Neural cell (in vitro differentiated cells): ENCODE measurements around the gene ACOX2. TPM values are rescaled to one million over a fixed set of nuclear protein-coding genes. Genes with fewer than 3 reads are reported as not detected.
A peak's percentile ranks its signal among the peaks of the same experiment; 100 is the strongest.

Experiments
- H2AFZ ChIP-seq: fragments of 200-600, 300-800 bp; sonication (generic), shearing (Covaris generic); 2 replicates; pipeline ENCODE4 v1.6.0; 2014; ENCODE audit warnings: low read depth, mild to moderate bottlenecking, antibody characterized with exemption, low read length, moderate library complexity
- H3F3A ChIP-seq: fragments of 200-600 bp; shearing (Covaris generic); 2 replicates; pipeline ENCODE4 v1.6.1; 2016; ENCODE audit warnings: mild to moderate bottlenecking, moderate library complexity, mixed read lengths, antibody characterized with exemption, low read length; ENCODE audit not compliant: insufficient read depth, poor library complexity, severe bottlenecking
- H3K27ac ChIP-seq: fragments of 200-600, 300-800 bp; sonication (generic), shearing (Covaris generic); 2 replicates; pipeline ENCODE4 v1.5.1; 2014; ENCODE audit warnings: mild to moderate bottlenecking, low read length, moderate library complexity
- H3K27me3 ChIP-seq: fragments of 300-800, 200-600 bp; sonication (generic), shearing (Covaris generic); 2 replicates; pipeline ENCODE4 v1.6.0; 2014; ENCODE audit warnings: mild to moderate bottlenecking, low read depth, low read length, moderate library complexity; ENCODE audit not compliant: insufficient read depth
- H3K36me3 ChIP-seq: fragments of 300-800, 200-600 bp; sonication (generic), shearing (Covaris generic); 2 replicates; pipeline ENCODE4 v1.5.1; 2014; ENCODE audit warnings: mild to moderate bottlenecking, antibody characterized with exemption, low read length, moderate library complexity; ENCODE audit not compliant: insufficient read depth
- H3K4me2 ChIP-seq: fragments of 300-800, 200-600 bp; sonication (generic), shearing (Covaris generic); 2 replicates; pipeline ENCODE4 v1.6.0; 2014; ENCODE audit warnings: mild to moderate bottlenecking, low read length
- H3K4me3 ChIP-seq: fragments of 300-800, 200-600 bp; sonication (generic), shearing (Covaris generic); 2 replicates; pipeline ENCODE4 v1.5.1; 2014; ENCODE audit warnings: mild to moderate bottlenecking, low read length, moderate library complexity
- H3K79me2 ChIP-seq: fragments of 200-600 bp; shearing (Covaris generic); replicated peaks from 2 replicates; pipeline ENCODE4 v1.6.0; 2014; ENCODE audit warnings: mild to moderate bottlenecking, low read length, moderate library complexity; ENCODE audit not compliant: insufficient read depth
- H3K9ac ChIP-seq: fragments of 300-800, 200-600 bp; sonication (generic), shearing (Covaris generic); 2 replicates; pipeline ENCODE4 v1.6.1; 2016; ENCODE audit warnings: mild to moderate bottlenecking, low read length, mixed read lengths
- H3K9me2 ChIP-seq: fragments of 200-600 bp; shearing (Covaris generic); 2 replicates; pipeline ENCODE4 v1.6.1; 2016; ENCODE audit warnings: mild to moderate bottlenecking, low read length, mixed read lengths; ENCODE audit not compliant: insufficient read depth
- H3K9me3 ChIP-seq: fragments of 200-600, 300-800 bp; sonication (generic), shearing (Covaris generic); 2 replicates; pipeline ENCODE4 v1.6.1; 2016; ENCODE audit warnings: mild to moderate bottlenecking, mixed run types, low read length, moderate library complexity, mixed read lengths
- H4K20me1 ChIP-seq: fragments of 200-600 bp; shearing (Covaris generic); 2 replicates; pipeline ENCODE4 v1.6.1; 2016; ENCODE audit warnings: mild to moderate bottlenecking, mixed run types; ENCODE audit not compliant: insufficient read depth
- CTCF ChIP-seq: fragments of 450-650 bp; IDR thresholded peaks from 2 replicates; pipeline ENCODE4 v1.5.1; 2014; ENCODE audit warnings: antibody characterized with exemption, mild to moderate bottlenecking, moderate library complexity; ENCODE audit not compliant: poor library complexity, severe bottlenecking
- EP300 ChIP-seq: fragments of 450-650 bp; conservative IDR thresholded peaks from 2 replicates; pipeline ENCODE4 v1.6.1; 2014; ENCODE audit warnings: antibody characterized with exemption, mild to moderate bottlenecking, moderate library complexity; ENCODE audit not compliant: poor library complexity, severe bottlenecking
- EZH2 ChIP-seq: fragments of 200-600, 300-800 bp; shearing (Covaris generic), sonication (generic); IDR thresholded peaks from 2 replicates; pipeline ENCODE4 v1.6.1; 2014; ENCODE audit warnings: antibody characterized with exemption, low read length, borderline replicate concordance, mild to moderate bottlenecking; ENCODE audit not compliant: insufficient read depth, poor library complexity, severe bottlenecking
- MXI1 ChIP-seq: fragments of 450-650 bp; conservative IDR thresholded peaks from 2 replicates; pipeline ENCODE4 v1.6.1; 2014; ENCODE audit warnings: antibody characterized with exemption, mild to moderate bottlenecking; ENCODE audit not compliant: poor library complexity, severe bottlenecking
- POLR2AphosphoS5 ChIP-seq: IDR thresholded peaks from 2 replicates; pipeline ENCODE4 v1.6.1; 2012
- RAD21 ChIP-seq: fragments of 450-650 bp; conservative IDR thresholded peaks from 2 replicates; pipeline ENCODE4 v1.6.1; 2014; ENCODE audit warnings: antibody characterized with exemption, mild to moderate bottlenecking, moderate library complexity
- REST ChIP-seq: IDR thresholded peaks from 2 replicates; pipeline ENCODE4 v1.6.1; 2012; ENCODE audit warnings: borderline replicate concordance
- SMC3 ChIP-seq: fragments of 450-650 bp; conservative IDR thresholded peaks from 2 replicates; pipeline ENCODE4 v1.6.1; 2014; ENCODE audit warnings: antibody characterized with exemption, mild to moderate bottlenecking, moderate library complexity; ENCODE audit not compliant: poor library complexity
- TAF1 ChIP-seq: IDR thresholded peaks from 2 replicates; pipeline ENCODE4 v1.6.1; 2012; ENCODE audit warnings: low read depth
- polyA plus RNA-seq: library from polyadenylated mRNA; depleted of rRNA; stranded (reverse); fragments of >200 nt; gene quantifications from 2 replicates; pipeline ENCODE4 v1.2.3, GENCODE V29; 2014

ACOX2 gene
- polyA plus RNA-seq, 1 donor from 2014 or later, result not detected

GRCh38 chr3:58484045-58484721, 52.8 kb downstream of the ACOX2 start:
- H3K79me2 ChIP-seq, result no peaks in the 10 kb centered on the region
- H3K27me3 ChIP-seq, result no peaks in the 10 kb centered on the region
- no peak overlapping the region for H3K4me2 ChIP-seq
- H3K36me3 ChIP-seq, result no peaks in the 10 kb centered on the region
- H3K9ac ChIP-seq, result no peak overlapping the region
- no peaks in the 10 kb centered on the region for H4K20me1 ChIP-seq
- no peaks in the 10 kb centered on the region for H3K9me2 ChIP-seq
- TF ChIP-seq RAD21 (no peak), REST (no peak), POLR2AphosphoS5 (no peak), TAF1 (no peak), EP300 (no peak)
- no peaks in the 10 kb centered on the region for H3K9me3 ChIP-seq
- H2AFZ ChIP-seq, result no peak overlapping the region
- H3F3A ChIP-seq, result no peaks in the 10 kb centered on the region
- H3K27ac ChIP-seq, result no peak overlapping the region
- H3K4me3 ChIP-seq, result no peak overlapping the region

GRCh38 chr3:58482917-58483636, 53.9 kb downstream of the ACOX2 start:
- peak overlapping the region; percentile 15 for H3K9ac ChIP-seq
- no peaks in the 10 kb centered on the region for H3K27me3 ChIP-seq
- no peaks in the 10 kb centered on the region for H3K9me2 ChIP-seq
- H3K27ac ChIP-seq, result peak overlapping the region; percentile 53
- no peak overlapping the region for H2AFZ ChIP-seq
- H3F3A ChIP-seq, result no peaks in the 10 kb centered on the region
- no peaks in the 10 kb centered on the region for H4K20me1 ChIP-seq
- peak overlapping the region; percentile 18 for H3K4me3 ChIP-seq
- no peaks in the 10 kb centered on the region for H3K36me3 ChIP-seq
- TF ChIP-seq REST (no peak), RAD21 (no peak), EZH2 (no peak), EP300 (peak; percentile 82), CTCF (no peak), MXI1 (peak; percentile 45), SMC3 (peak; percentile 12), TAF1 (no peak), POLR2AphosphoS5 (no peak)
- H3K79me2 ChIP-seq, result no peaks in the 10 kb centered on the region
- H3K9me3 ChIP-seq, result no peaks in the 10 kb centered on the region
- no peak overlapping the region for H3K4me2 ChIP-seq
